GM08714 (cell line): ENCODE data around the gene FANCM.
"Not testable (repeated sequence)": the region's sequence is repeated elsewhere in the genome, so short reads cannot be mapped to it uniquely, and the experiment has no call there.

Experiments used
- H3K4me3 ChIP-seq: fragments of 200-500 bp; sonication (Bioruptor generic); 2 replicates; pipeline ENCODE4 v1.5.1; 2014; ENCODE audit warnings: mild to moderate bottlenecking, low read length, inconsistent platforms
- ZNF274 ChIP-seq: IDR thresholded peaks from 2 replicates; pipeline ENCODE4 v1.6.1; 2012; ENCODE audit warnings: mild to moderate bottlenecking, low read depth, low read length

Gene FANCM

GRCh38 chr14:45128963-45129629 is 6.6 kb upstream of the FANCM start:
- no peak overlapping the region for H3K4me3 ChIP-seq
- TF ChIP-seq ZNF274 = no peak

- TF ChIP-seq ZNF274 = no peak
- H3K4me3 ChIP-seq = peak overlapping the region; percentile 96
Measured at GRCh38 chr14:45133683-45134050, 2.1 kb upstream of the FANCM start.

GRCh38 chr14:45134051-45134958 is 1.4 kb upstream of the FANCM start, which contains the start of gene FKBP3:
Gene FKBP3 (minus strand): TSS chr14:45134481. CDS start chr14:45134456, 25 bp downstream.
- TF ChIP-seq ZNF274 = no peak
- H3K4me3 ChIP-seq = peak within 1 kb of the TSS; percentile 96

- H3K4me3 ChIP-seq = peak overlapping the region; percentile 89
- no peak for TF ChIP-seq ZNF274
Measured at GRCh38 chr14:45135156-45135555, 574 bp upstream of the FANCM start.

GRCh38 chr14:45136399-45136798 is 669 bp downstream of the FANCM start:
- TF ChIP-seq ZNF274 = no peak
- peak overlapping the region; percentile 89 for H3K4me3 ChIP-seq

- no peak overlapping the region for H3K4me3 ChIP-seq
- TF ChIP-seq ZNF274 = no peak
Measured at GRCh38 chr14:45140661-45141187, 5.0 kb downstream of the FANCM start.

GRCh38 chr14:45142083-45142482 is 6.4 kb downstream of the FANCM start:
- not testable (repeated sequence) for H3K4me3 ChIP-seq

GRCh38 chr14:45144658-45145057 is 8.9 kb downstream of the FANCM start:
- no peak for TF ChIP-seq ZNF274
- no peak overlapping the region for H3K4me3 ChIP-seq

GRCh38 chr14:45145214-45145613 is 9.5 kb downstream of the FANCM start:
- no peak for TF ChIP-seq ZNF274
- H3K4me3 ChIP-seq = no peak overlapping the region

GRCh38 chr14:45149602-45150001 is 13.9 kb downstream of the FANCM start:
- H3K4me3 ChIP-seq = no peak overlapping the region
- TF ChIP-seq ZNF274 = no peak

GRCh38 chr14:45150386-45150890 is 14.7 kb downstream of the FANCM start:
- no peak for TF ChIP-seq ZNF274

GRCh38 chr14:45156067-45156466 is 20.3 kb downstream of the FANCM start:
- no peak for TF ChIP-seq ZNF274
- no peak overlapping the region for H3K4me3 ChIP-seq

More at GRCh38 chr14:45150386-45150890, 14.7 kb downstream of the FANCM start:
- no peak overlapping the region for H3K4me3 ChIP-seq

- TF ChIP-seq ZNF274 = no peak
- no peak overlapping the region for H3K4me3 ChIP-seq
Measured at GRCh38 chr14:45169906-45170305, 34.2 kb downstream of the FANCM start.

- no peak for TF ChIP-seq ZNF274
- no peak overlapping the region for H3K4me3 ChIP-seq
Measured at GRCh38 chr14:45177076-45177475, 41.3 kb downstream of the FANCM start.

- TF ChIP-seq ZNF274 = no peak
- H3K4me3 ChIP-seq = no peak overlapping the region
Measured at GRCh38 chr14:45181329-45181728, 45.6 kb downstream of the FANCM start.

- H3K4me3 ChIP-seq = no peak overlapping the region
- no peak for TF ChIP-seq ZNF274
Measured at GRCh38 chr14:45181806-45182205, 46.1 kb downstream of the FANCM start.
